ENCODE measurements around the gene PKD1L1. TPM values are rescaled to one million over a fixed set of nuclear protein-coding genes. Genes with fewer than 3 reads are reported as not detected.

The PKD1L1 gene
- total RNA-seq, 1 experiment from 2014 or later = not detected

DNA sequence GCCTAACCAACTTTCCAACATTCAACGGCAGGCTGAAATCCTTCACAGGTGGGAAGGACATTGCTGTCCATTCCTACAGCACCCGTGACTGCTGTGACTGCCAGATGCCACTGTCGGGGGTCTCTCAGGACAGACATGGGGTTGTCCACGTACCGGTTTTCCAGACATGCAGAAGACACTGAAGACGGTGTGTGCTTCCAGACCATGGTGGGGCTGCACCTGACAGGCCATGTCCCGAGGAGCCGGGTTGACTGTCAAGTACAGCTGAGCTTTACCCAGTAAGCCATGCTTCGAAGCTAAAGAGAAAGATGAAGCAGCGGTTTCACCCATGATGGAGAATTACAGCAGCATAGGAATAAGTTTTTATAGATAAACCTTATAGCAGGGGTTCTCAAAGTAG, 70.9 kb downstream of the PKD1L1 start:
- Histone ChIP-seq H3K9me3 (ENCODE audit: low read depth, low read length, poor library complexity, severe bottlenecking) (no peaks in the 10 kb centered on the region), H3K36me3 (ENCODE audit: insufficient read depth, low read length, poor library complexity, severe bottlenecking) (no peaks in the 10 kb centered on the region), H3K27me3 (replicated peaks; ENCODE audit: insufficient read depth, low read depth, low read length, poor library complexity) (peaks cover 36% of the 10 kb centered on the region), H3K4me1 (ENCODE audit: insufficient read depth, low read length, poor library complexity, severe bottlenecking) (no peaks in the 10 kb centered on the region), H3K27ac (ENCODE audit: low read depth, low read length, poor library complexity, severe bottlenecking) (no peak overlapping the region), H3K4me3 (ENCODE audit: low read depth, low read length, poor library complexity, severe bottlenecking) (no peak overlapping the region)
- ChIA-PET POLR2A (ENCODE audit: low non-redundant PET) (no interaction called here), CTCF (no interaction called here)
- no peak for DNase-seq (ENCODE audit: low spot score)
- TF ChIP-seq EZH2 (IDR thresholded peaks at IDR 0.05; ENCODE audit: borderline replicate concordance, low read depth, low read length, poor library complexity, severe bottlenecking) = no peak
- BruUV-seq (replicated peaks) = no TSS peak
- intact Hi-C loops (cut with micrococcal nuclease; ENCODE audit: unreplicated experiment) = no loop called here

DNA sequence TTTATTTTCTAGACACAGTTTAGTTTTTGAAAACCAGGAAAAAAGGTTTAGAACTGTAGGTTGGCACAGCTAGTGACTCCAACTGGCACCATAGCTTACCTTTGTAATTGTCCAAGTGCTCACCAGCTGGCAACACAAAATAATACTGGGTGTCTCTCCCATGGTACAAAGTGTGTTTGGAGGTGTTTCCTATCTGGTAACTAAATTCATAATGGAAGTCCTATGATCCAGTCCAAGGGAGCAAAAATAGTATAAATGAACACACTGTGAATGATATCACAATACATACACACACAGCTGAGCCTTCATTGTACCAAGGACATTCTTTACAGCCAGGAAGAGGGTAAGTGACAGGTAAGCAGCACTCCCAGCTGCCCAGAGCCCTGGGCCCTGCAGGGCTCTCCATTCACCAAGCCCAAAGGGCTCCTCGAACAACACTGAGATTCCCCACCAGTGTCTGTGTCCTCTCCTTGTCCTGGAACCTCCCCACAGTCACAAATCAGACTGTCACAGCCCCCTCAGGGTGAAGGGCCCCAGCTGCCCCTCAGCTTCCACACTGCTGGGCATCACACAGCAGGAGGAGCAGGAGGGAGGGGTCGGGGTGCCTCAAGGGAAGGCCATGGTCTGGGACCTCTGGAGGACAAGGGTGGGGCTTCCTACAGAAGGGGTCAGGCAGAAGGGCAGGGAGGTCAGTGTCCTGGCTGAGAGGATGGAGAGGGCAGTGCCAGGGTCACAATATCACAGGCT, 72.1 kb downstream of the PKD1L1 start:
- no peak for DNase-seq (ENCODE audit: low spot score)
- no TSS peak for BruUV-seq (replicated peaks)
- Histone ChIP-seq H3K9me3 (ENCODE audit: low read depth, low read length, poor library complexity, severe bottlenecking) (no peaks in the 10 kb centered on the region), H3K27me3 (replicated peaks; ENCODE audit: insufficient read depth, low read depth, low read length, poor library complexity) (peaks cover 32% of the 10 kb centered on the region), H3K4me1 (ENCODE audit: insufficient read depth, low read length, poor library complexity, severe bottlenecking) (no peaks in the 10 kb centered on the region), H3K36me3 (ENCODE audit: insufficient read depth, low read length, poor library complexity, severe bottlenecking) (no peaks in the 10 kb centered on the region), H3K27ac (ENCODE audit: low read depth, low read length, poor library complexity, severe bottlenecking) (no peak overlapping the region), H3K4me3 (ENCODE audit: low read depth, low read length, poor library complexity, severe bottlenecking) (no peak overlapping the region)
- no peak for TF ChIP-seq EZH2 (IDR thresholded peaks at IDR 0.05; ENCODE audit: borderline replicate concordance, low read depth, low read length, poor library complexity, severe bottlenecking)
- TF ChIP-seq, protein P1, sequence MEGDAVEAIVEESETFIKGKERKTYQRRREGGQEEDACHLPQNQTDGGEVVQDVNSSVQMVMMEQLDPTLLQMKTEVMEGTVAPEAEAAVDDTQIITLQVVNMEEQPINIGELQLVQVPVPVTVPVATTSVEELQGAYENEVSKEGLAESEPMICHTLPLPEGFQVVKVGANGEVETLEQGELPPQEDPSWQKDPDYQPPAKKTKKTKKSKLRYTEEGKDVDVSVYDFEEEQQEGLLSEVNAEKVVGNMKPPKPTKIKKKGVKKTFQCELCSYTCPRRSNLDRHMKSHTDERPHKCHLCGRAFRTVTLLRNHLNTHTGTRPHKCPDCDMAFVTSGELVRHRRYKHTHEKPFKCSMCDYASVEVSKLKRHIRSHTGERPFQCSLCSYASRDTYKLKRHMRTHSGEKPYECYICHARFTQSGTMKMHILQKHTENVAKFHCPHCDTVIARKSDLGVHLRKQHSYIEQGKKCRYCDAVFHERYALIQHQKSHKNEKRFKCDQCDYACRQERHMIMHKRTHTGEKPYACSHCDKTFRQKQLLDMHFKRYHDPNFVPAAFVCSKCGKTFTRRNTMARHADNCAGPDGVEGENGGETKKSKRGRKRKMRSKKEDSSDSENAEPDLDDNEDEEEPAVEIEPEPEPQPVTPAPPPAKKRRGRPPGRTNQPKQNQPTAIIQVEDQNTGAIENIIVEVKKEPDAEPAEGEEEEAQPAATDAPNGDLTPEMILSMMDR (conservative IDR thresholded peaks at IDR 0.05; ENCODE audit: low read depth, low read length) = no peak
- ChIA-PET CTCF (no interaction called here), POLR2A (ENCODE audit: low non-redundant PET) (no interaction called here)
- intact Hi-C loops (cut with micrococcal nuclease; ENCODE audit: unreplicated experiment) = no loop called here

DNA sequence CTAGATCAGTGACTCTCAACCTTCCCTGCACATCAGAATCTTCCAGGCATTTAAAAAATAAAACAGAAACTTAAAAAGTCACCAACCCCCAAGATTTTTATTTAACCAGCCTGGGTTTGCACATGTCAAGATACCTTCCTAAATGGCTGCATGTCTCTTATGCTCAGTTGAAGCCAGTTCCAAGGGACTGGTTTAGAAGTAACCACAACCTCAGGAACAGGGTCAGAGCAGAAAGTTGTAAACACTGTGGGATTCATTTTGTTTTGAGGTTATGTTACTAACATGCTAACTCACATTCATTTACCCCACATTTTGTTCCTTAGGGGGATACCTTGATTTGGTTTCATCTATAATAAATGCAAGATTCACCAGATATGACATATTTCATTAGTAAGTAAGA, 72.9 kb downstream of the PKD1L1 start:
- DNase-seq (ENCODE audit: low spot score) = no peak
- Histone ChIP-seq H3K9me3 (ENCODE audit: low read depth, low read length, poor library complexity, severe bottlenecking) (no peaks in the 10 kb centered on the region), H3K4me3 (ENCODE audit: low read depth, low read length, poor library complexity, severe bottlenecking) (no peak overlapping the region), H3K27ac (ENCODE audit: low read depth, low read length, poor library complexity, severe bottlenecking) (no peak overlapping the region), H3K36me3 (ENCODE audit: insufficient read depth, low read length, poor library complexity, severe bottlenecking) (no peaks in the 10 kb centered on the region), H3K4me1 (ENCODE audit: insufficient read depth, low read length, poor library complexity, severe bottlenecking) (no peaks in the 10 kb centered on the region), H3K27me3 (replicated peaks; ENCODE audit: insufficient read depth, low read depth, low read length, poor library complexity) (peaks cover 25% of the 10 kb centered on the region)
- no TSS peak for BruUV-seq (replicated peaks)
- no peak for TF ChIP-seq EZH2 (IDR thresholded peaks at IDR 0.05; ENCODE audit: borderline replicate concordance, low read depth, low read length, poor library complexity, severe bottlenecking)
- TF ChIP-seq, protein P1 (conservative IDR thresholded peaks at IDR 0.05; ENCODE audit: low read depth, low read length) = no peak
- intact Hi-C loops (cut with micrococcal nuclease; ENCODE audit: unreplicated experiment) = no loop called here
- POLR2A ChIA-PET (ENCODE audit: low non-redundant PET) = no interaction called here
- CTCF ChIA-PET = no interaction called here

DNA sequence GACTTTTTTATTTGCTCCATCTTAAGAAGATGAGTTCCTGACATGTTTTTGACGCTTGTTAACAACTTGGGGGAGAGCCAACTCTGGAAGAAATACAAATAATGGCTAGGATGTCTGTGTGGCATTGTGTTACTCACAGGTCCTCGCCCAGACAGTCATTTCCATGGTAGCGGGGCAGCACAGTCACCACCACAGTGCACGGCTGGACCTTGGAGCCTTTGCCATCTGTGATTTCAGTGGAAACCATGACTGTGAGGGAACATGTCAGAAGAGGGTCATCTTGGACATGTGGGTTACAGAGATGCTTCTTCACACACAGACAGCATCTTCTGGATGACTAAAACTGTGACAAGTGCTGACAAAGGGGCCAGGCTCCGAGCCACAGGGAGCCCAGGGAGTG, 74.5 kb downstream of the PKD1L1 start:
- Histone ChIP-seq H3K9me3 (ENCODE audit: low read depth, low read length, poor library complexity, severe bottlenecking) (no peaks in the 10 kb centered on the region), H3K4me1 (ENCODE audit: insufficient read depth, low read length, poor library complexity, severe bottlenecking) (no peaks in the 10 kb centered on the region), H3K4me3 (ENCODE audit: low read depth, low read length, poor library complexity, severe bottlenecking) (no peak overlapping the region), H3K27ac (ENCODE audit: low read depth, low read length, poor library complexity, severe bottlenecking) (no peak overlapping the region), H3K27me3 (replicated peaks; ENCODE audit: insufficient read depth, low read depth, low read length, poor library complexity) (peaks cover 29% of the 10 kb centered on the region), H3K36me3 (ENCODE audit: insufficient read depth, low read length, poor library complexity, severe bottlenecking) (no peaks in the 10 kb centered on the region)
- no peak for DNase-seq (ENCODE audit: low spot score)
- TF ChIP-seq, protein P1 (conservative IDR thresholded peaks at IDR 0.05; ENCODE audit: low read depth, low read length) = no peak
- TF ChIP-seq EZH2 (IDR thresholded peaks at IDR 0.05; ENCODE audit: borderline replicate concordance, low read depth, low read length, poor library complexity, severe bottlenecking) = no peak
- ChIA-PET CTCF (no interaction called here), POLR2A (ENCODE audit: low non-redundant PET) (interaction anchor here (0.6 kb wide), 1 partner anchor 11 kb away, joined by 12 read pairs; no protein-coding TSS in a partner anchor)
- intact Hi-C loops (cut with micrococcal nuclease; ENCODE audit: unreplicated experiment) = no loop called here
- no TSS peak for BruUV-seq (replicated peaks)
